K562 (cell line): Measurements from ENCODE around the gene CORT.

Source experiments
- BACH1 ChIP-seq: fragments of 200-800 bp; sonication (Bioruptor generic); IDR thresholded peaks from 2 replicates; pipeline ENCODE4 v1.6.1; 2016; ENCODE audit warnings: missing genetic modification characterization, missing compliant biosample characterization
- KLF6 ChIP-seq: fragments of 250-450 bp; sonication (Bioruptor Pico); IDR thresholded peaks from 2 replicates; pipeline ENCODE4 v1.4.0; 2020; ENCODE audit warnings: mild to moderate bottlenecking, moderate library complexity, borderline replicate concordance
- MXI1 ChIP-seq: IDR thresholded peaks from 2 replicates; pipeline ENCODE4 v1.6.1; 2011; ENCODE audit warnings: low read depth, mild to moderate bottlenecking, improper control_type of control experiment, low read length
- POLR2AphosphoS5 ChIP-seq: IDR thresholded peaks from 2 replicates; pipeline ENCODE4 v1.6.1; 2011; ENCODE audit warnings: mild to moderate bottlenecking, low read depth, low read length, moderate library complexity; ENCODE audit not compliant: control insufficient read depth, insufficient read depth

DNA sequence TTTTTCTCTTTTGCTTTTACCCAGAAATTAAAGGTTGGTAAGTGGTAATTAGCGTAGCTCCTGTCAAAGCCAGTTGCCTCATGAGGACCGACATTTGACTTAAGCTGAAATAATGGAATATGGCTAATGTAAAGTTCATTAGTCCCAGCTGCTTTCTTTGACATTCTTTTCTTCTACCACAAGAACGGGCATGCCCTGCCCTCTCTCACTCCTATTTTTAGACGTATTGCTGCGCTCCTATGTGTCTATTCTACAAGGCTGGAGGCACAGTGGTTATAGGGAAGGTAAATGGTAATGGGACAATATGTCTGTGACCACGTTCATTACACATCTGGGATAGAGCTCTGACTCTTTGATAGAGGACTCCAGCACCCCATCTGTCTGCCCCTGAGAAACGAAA, 6.8 kb downstream of the CORT start:
- no peak for TF ChIP-seq POLR2AphosphoS5
- no peak for TF ChIP-seq KLF6
- TF ChIP-seq BACH1 (tag): no peak
- no peak for TF ChIP-seq MXI1
